Vagina (tissue), 2 donors: ENCODE data around the gene PIM1. TPM values are rescaled to one million over a fixed set of nuclear protein-coding genes. Genes with fewer than 3 reads are reported as not detected.
"Not testable (repeated sequence)": the region's sequence is repeated elsewhere in the genome, so short reads cannot be mapped to it uniquely, and the experiment has no call there.

ENCODE experiments used
- DNase-seq, 2 donors: peaks; one replicate each; pipeline ENCODE4 v3.0.0-alpha.2; 2017; ENCODE audit errors: extremely low spot score in 2 of 2
- H3K27ac ChIP-seq: fragments of 200-600 bp; sonication (generic); one replicate; pipeline ENCODE4 v1.5.1; 2019
- H3K27me3 ChIP-seq: fragments of 200-600 bp; sonication (generic); one replicate; pipeline ENCODE4 v1.5.1; 2019
- H3K36me3 ChIP-seq, 2 donors: fragments of 200-600 bp; sonication (generic); one replicate each; pipeline ENCODE4 v1.5.1; 2017 to 2019
- H3K4me1 ChIP-seq: fragments of 200-600 bp; sonication (generic); one replicate; pipeline ENCODE4 v1.5.1; 2019
- H3K4me3 ChIP-seq, 2 donors: fragments of 200-600 bp; sonication (generic); 1 replicate in 1 of 2; 2 replicates in 1 of 2; pipeline ENCODE4 v1.5.1; 2016 to 2019
- H3K9me3 ChIP-seq: fragments of 200-600 bp; sonication (generic); one replicate; pipeline ENCODE4 v1.5.1; 2019
- CTCF ChIP-seq, 3 experiments: fragments of 450-650 bp in 2 of 3; fragments of 200-600 bp in 1 of 3; sonication (generic) in 1 of 3; IDR thresholded peaks; one replicate each; pipeline ENCODE4 v1.5.1; 2017 to 2019; ENCODE audit warnings: antibody characterized with exemption in 3 of 3, mild to moderate bottlenecking in 2 of 3, moderate library complexity in 2 of 3
- POLR2A ChIP-seq, 2 donors: fragments of 450-650 bp; IDR thresholded peaks; one replicate each; pipeline ENCODE4 v1.6.1; 2017; ENCODE audit warnings: antibody characterized with exemption in 2 of 2, mild to moderate bottlenecking in 2 of 2, moderate library complexity in 2 of 2
- POLR2AphosphoS5 ChIP-seq, 2 donors: sonication (generic); formaldehyde crosslinking; IDR thresholded peaks; one replicate each; pipeline ENCODE4 v1.9.0; 2017; ENCODE audit warnings: antibody characterized with exemption in 2 of 2, mild to moderate bottlenecking in 2 of 2, low read depth in 1 of 2; ENCODE audit not compliant: insufficient read depth in 1 of 2
- intact Hi-C: fragments of 100-400 bp; cut with DNase I; formaldehyde crosslinking; loops from one replicate; pipeline ENCODE4 v1.15.1; 2023
- total RNA-seq: library from RNA; depleted of rRNA; stranded (reverse); fragments of >200 nt; gene quantifications from one replicate; pipeline ENCODE4 v1.2.3, GENCODE V29; 2016

Gene PIM1
- total RNA-seq, 1 donor from 2014 or later, result 74.2 TPM

- DNase-seq, result no peak
- intact Hi-C loops, result loop anchor here (10.0 kb wide), 1 partner anchor 609 kb away; no protein-coding TSS in a partner anchor
- H3K27ac ChIP-seq, result no peak overlapping the region
- H3K9me3 ChIP-seq, result no peaks in the 10 kb centered on the region
- no peak for TF ChIP-seq POLR2A (IDR thresholded peaks at IDR 0.05)
- no peak for TF ChIP-seq CTCF (IDR thresholded peaks at IDR 0.05)
- TF ChIP-seq POLR2AphosphoS5 (IDR thresholded peaks at IDR 0.05; ENCODE audit: insufficient read depth in 1 of 2, low read depth in 1 of 2), result no peak
- no peaks in the 10 kb centered on the region for H3K27me3 ChIP-seq
- no peaks in the 10 kb centered on the region for H3K36me3 ChIP-seq
- H3K4me3 ChIP-seq, result no peak overlapping the region
- peaks cover 8% of the 10 kb centered on the region for H3K4me1 ChIP-seq
Observed at GRCh38 chr6:37125774-37126492, 44.0 kb upstream of the PIM1 start.

- DNase-seq, result no peak
- TF ChIP-seq CTCF (IDR thresholded peaks at IDR 0.05) (no peak), POLR2A (IDR thresholded peaks at IDR 0.05) (no peak), POLR2AphosphoS5 (IDR thresholded peaks at IDR 0.05; ENCODE audit: insufficient read depth in 1 of 2, low read depth in 1 of 2) (no peak)
- Histone ChIP-seq H3K36me3 (no peaks in the 10 kb centered on the region), H3K27me3 (no peaks in the 10 kb centered on the region), H3K27ac (no peak overlapping the region), H3K4me1 (peaks cover 14% of the 10 kb centered on the region), H3K9me3 (no peaks in the 10 kb centered on the region), H3K4me3 (no peak overlapping the region)
- intact Hi-C loops, result loop anchor here (10.0 kb wide), 1 partner anchor 608 kb away; no protein-coding TSS in a partner anchor
Observed at GRCh38 chr6:37126493-37126958, 43.4 kb upstream of the PIM1 start.

GRCh38 chr6:37126961-37127616, 42.9 kb upstream of the PIM1 start:
- H3K27ac ChIP-seq, result no peak overlapping the region
- no peak for DNase-seq
- intact Hi-C loops, result loop anchor here (10.0 kb wide), 1 partner anchor 608 kb away; no protein-coding TSS in a partner anchor
- TF ChIP-seq POLR2AphosphoS5 (IDR thresholded peaks at IDR 0.05; ENCODE audit: insufficient read depth in 1 of 2, low read depth in 1 of 2) (no peak), POLR2A (IDR thresholded peaks at IDR 0.05) (no peak), CTCF (IDR thresholded peaks at IDR 0.05) (no peak)
- H3K9me3 ChIP-seq, result no peaks in the 10 kb centered on the region
- H3K36me3 ChIP-seq, result no peaks in the 10 kb centered on the region
- H3K4me3 ChIP-seq, result no peak overlapping the region
- H3K4me1 ChIP-seq, result peaks cover 20% of the 10 kb centered on the region
- H3K27me3 ChIP-seq, result no peaks in the 10 kb centered on the region

- Histone ChIP-seq H3K9me3 (no peaks in the 10 kb centered on the region), H3K27me3 (no peaks in the 10 kb centered on the region), H3K27ac (no peak overlapping the region), H3K4me1 (peaks cover 24% of the 10 kb centered on the region), H3K36me3 (no peaks in the 10 kb centered on the region), H3K4me3 (no peak overlapping the region)
- DNase-seq, result no peak
- intact Hi-C loops, result loop anchor here (10.0 kb wide), 1 partner anchor 607 kb away; no protein-coding TSS in a partner anchor
- TF ChIP-seq POLR2A (IDR thresholded peaks at IDR 0.05) (no peak), POLR2AphosphoS5 (IDR thresholded peaks at IDR 0.05; ENCODE audit: insufficient read depth in 1 of 2, low read depth in 1 of 2) (no peak), CTCF (IDR thresholded peaks at IDR 0.05) (no peak)
Observed at GRCh38 chr6:37127961-37128862, 41.7 kb upstream of the PIM1 start.

GRCh38 chr6:37128863-37129443, 41.0 kb upstream of the PIM1 start:
- not testable (repeated sequence) for H3K27ac ChIP-seq, H3K36me3 ChIP-seq, H3K4me3 ChIP-seq, DNase-seq, H3K27me3 ChIP-seq, H3K9me3 ChIP-seq
- intact Hi-C loops, result loop anchor here (10.0 kb wide), 1 partner anchor 606 kb away; no protein-coding TSS in a partner anchor
- H3K4me1 ChIP-seq, result peaks cover 25% of the 10 kb centered on the region
